ENCODE results near the gene BOC.

Gene BOC

GRCh38 chr3:113264283-113265131, 53.1 kb downstream of the BOC start:
- H3K4me3 Mint-ChIP-seq, result no peak overlapping the region
- DNase-seq (no peak), ATAC-seq (no peak)
- peaks cover 23% of the 10 kb centered on the region for H3K27me3 Mint-ChIP-seq
- H3K4me1 Mint-ChIP-seq, result no peaks in the 10 kb centered on the region
- no peaks in the 10 kb centered on the region for H3K9me3 Mint-ChIP-seq
- no peak overlapping the region for H3K27ac Mint-ChIP-seq

- no peak overlapping the region for H3K27ac Mint-ChIP-seq
- H3K27me3 Mint-ChIP-seq, result peaks cover 23% of the 10 kb centered on the region
- H3K4me1 Mint-ChIP-seq, result no peaks in the 10 kb centered on the region
- ATAC-seq (no peak), DNase-seq (no peak)
- H3K4me3 Mint-ChIP-seq, result no peak overlapping the region
- H3K9me3 Mint-ChIP-seq, result no peaks in the 10 kb centered on the region
These were observed 53.9 kb downstream of the BOC start for GRCh38 chr3:113265231-113265630.

GRCh38 chr3:113266738-113267137, 55.4 kb downstream of the BOC start:
- Mint-ChIP-seq H3K9me3 (no peaks in the 10 kb centered on the region), H3K4me1 (no peaks in the 10 kb centered on the region), H3K4me3 (no peak overlapping the region), H3K27ac (no peak overlapping the region), H3K27me3 (peaks cover 14% of the 10 kb centered on the region)
- ATAC-seq (peak; percentile 39), DNase-seq (no peak)

GRCh38 chr3:113268311-113268710, 57.0 kb downstream of the BOC start:
- H3K4me3 Mint-ChIP-seq, result no peak overlapping the region
- no peak for ATAC-seq
- no peak overlapping the region for H3K27ac Mint-ChIP-seq
- no peaks in the 10 kb centered on the region for H3K9me3 Mint-ChIP-seq
- no peaks in the 10 kb centered on the region for H3K27me3 Mint-ChIP-seq
- no peak for DNase-seq
- H3K4me1 Mint-ChIP-seq, result no peaks in the 10 kb centered on the region

- no peak overlapping the region for H3K4me3 Mint-ChIP-seq
- no peaks in the 10 kb centered on the region for H3K4me1 Mint-ChIP-seq
- peak overlapping the region in 1 of 2 donors; percentile 45 for H3K27ac Mint-ChIP-seq
These were observed 57.6 kb downstream of the BOC start for GRCh38 chr3:113268942-113269341.

GRCh38 chr3:113269661-113270060, 58.3 kb downstream of the BOC start:
- Mint-ChIP-seq H3K4me3 (no peak overlapping the region), H3K9me3 (no peaks in the 10 kb centered on the region), H3K27me3 (peaks cover 4% of the 10 kb centered on the region), H3K4me1 (no peaks in the 10 kb centered on the region), H3K27ac (no peak overlapping the region)
- DNase-seq (no peak), ATAC-seq (no peak)

More at GRCh38 chr3:113268942-113269341, 57.6 kb downstream of the BOC start:
- H3K9me3 Mint-ChIP-seq, result no peaks in the 10 kb centered on the region
- DNase-seq (no peak), ATAC-seq (no peak)
- H3K27me3 Mint-ChIP-seq, result no peaks in the 10 kb centered on the region

GRCh38 chr3:113270068-113270467, 58.7 kb downstream of the BOC start:
- DNase-seq (no peak), ATAC-seq (no peak)
- Mint-ChIP-seq H3K27me3 (peaks cover 8% of the 10 kb centered on the region), H3K27ac (no peak overlapping the region), H3K4me1 (no peaks in the 10 kb centered on the region), H3K4me3 (no peak overlapping the region), H3K9me3 (no peaks in the 10 kb centered on the region)

- ATAC-seq, result no peak
These were observed 59.4 kb downstream of the BOC start for GRCh38 chr3:113270786-113271185.

GRCh38 chr3:113271189-113271588, 59.8 kb downstream of the BOC start:
- no peak overlapping the region for H3K4me3 Mint-ChIP-seq
- ATAC-seq, result no peak
- no peak overlapping the region for H3K27ac Mint-ChIP-seq
- no peaks in the 10 kb centered on the region for H3K9me3 Mint-ChIP-seq
- DNase-seq, result no peak
- H3K4me1 Mint-ChIP-seq, result peaks cover 5% of the 10 kb centered on the region
- H3K27me3 Mint-ChIP-seq, result peaks cover 9% of the 10 kb centered on the region

More at GRCh38 chr3:113270786-113271185, 59.4 kb downstream of the BOC start:
- H3K9me3 Mint-ChIP-seq, result no peaks in the 10 kb centered on the region
- H3K4me3 Mint-ChIP-seq, result no peak overlapping the region
- DNase-seq, result no peak
- peaks cover 9% of the 10 kb centered on the region for H3K27me3 Mint-ChIP-seq
- no peak overlapping the region for H3K27ac Mint-ChIP-seq
- peaks cover 1% of the 10 kb centered on the region for H3K4me1 Mint-ChIP-seq

GRCh38 chr3:113271594-113272384, 60.4 kb downstream of the BOC start:
- H3K9me3 Mint-ChIP-seq, result no peaks in the 10 kb centered on the region

GRCh38 chr3:113272385-113272779, 61.0 kb downstream of the BOC start:
- ATAC-seq, result no peak

More at GRCh38 chr3:113271594-113272384, 60.4 kb downstream of the BOC start:
- Mint-ChIP-seq H3K27me3 (peaks cover 9% of the 10 kb centered on the region), H3K4me1 (peaks cover 8% of the 10 kb centered on the region), H3K27ac (peak overlapping the region in 1 of 2 donors; percentile 31), H3K4me3 (no peak overlapping the region)
- no peak for DNase-seq
- no peak for ATAC-seq

GRCh38 chr3:113273011-113273410, 61.7 kb downstream of the BOC start:
- H3K9me3 Mint-ChIP-seq, result no peaks in the 10 kb centered on the region
- DNase-seq, result no peak
- H3K27me3 Mint-ChIP-seq, result peaks cover 9% of the 10 kb centered on the region
- no peak for ATAC-seq
- peaks cover 8% of the 10 kb centered on the region for H3K4me1 Mint-ChIP-seq
- no peak overlapping the region for H3K4me3 Mint-ChIP-seq
- H3K27ac Mint-ChIP-seq, result peak overlapping the region in 1 of 2 donors; percentile 27

More at GRCh38 chr3:113272385-113272779, 61.0 kb downstream of the BOC start:
- no peak for DNase-seq
- Mint-ChIP-seq H3K9me3 (no peaks in the 10 kb centered on the region), H3K4me1 (peaks cover 8% of the 10 kb centered on the region), H3K4me3 (no peak overlapping the region), H3K27me3 (peaks cover 9% of the 10 kb centered on the region), H3K27ac (peak overlapping the region in 1 of 2 donors; percentile 31)

- peak overlapping the region in 1 of 2 donors; percentile 63 for H3K27ac Mint-ChIP-seq
- H3K9me3 Mint-ChIP-seq, result no peaks in the 10 kb centered on the region
- DNase-seq, result no peak
- no peak for ATAC-seq
- H3K4me3 Mint-ChIP-seq, result no peak overlapping the region
- H3K4me1 Mint-ChIP-seq, result peaks cover 8% of the 10 kb centered on the region
- peaks cover 9% of the 10 kb centered on the region for H3K27me3 Mint-ChIP-seq
These were observed 62.4 kb downstream of the BOC start for GRCh38 chr3:113273604-113274378.

- peaks cover 8% of the 10 kb centered on the region for H3K4me1 Mint-ChIP-seq
- peaks cover 9% of the 10 kb centered on the region for H3K27me3 Mint-ChIP-seq
- H3K9me3 Mint-ChIP-seq, result no peaks in the 10 kb centered on the region
- no peak overlapping the region for H3K27ac Mint-ChIP-seq
- ATAC-seq (peak; percentile 2), DNase-seq (no peak)
- H3K4me3 Mint-ChIP-seq, result no peak overlapping the region
These were observed 63.3 kb downstream of the BOC start for GRCh38 chr3:113274425-113275257.

GRCh38 chr3:113275258-113275556, 63.9 kb downstream of the BOC start:
- Mint-ChIP-seq H3K4me3 (no peak overlapping the region), H3K4me1 (peaks cover 8% of the 10 kb centered on the region), H3K9me3 (no peaks in the 10 kb centered on the region), H3K27me3 (peaks cover 9% of the 10 kb centered on the region), H3K27ac (no peak overlapping the region)
- ATAC-seq (no peak), DNase-seq (no peak)
